Stimulated activated CD8-positive, alpha-beta memory T cell treated with anti-CD3 and anti-CD28 coated beads, Interleukin-15, amount 100 ng/mL, for 24 hours (primary cell): Measurements from ENCODE around the gene APOBEC3H.

Experiments used
- DNase-seq: peaks from one replicate; pipeline ENCODE4 v3.0.0-alpha.2; 2020; ENCODE audit warnings: low read depth

The APOBEC3H gene

DNA sequence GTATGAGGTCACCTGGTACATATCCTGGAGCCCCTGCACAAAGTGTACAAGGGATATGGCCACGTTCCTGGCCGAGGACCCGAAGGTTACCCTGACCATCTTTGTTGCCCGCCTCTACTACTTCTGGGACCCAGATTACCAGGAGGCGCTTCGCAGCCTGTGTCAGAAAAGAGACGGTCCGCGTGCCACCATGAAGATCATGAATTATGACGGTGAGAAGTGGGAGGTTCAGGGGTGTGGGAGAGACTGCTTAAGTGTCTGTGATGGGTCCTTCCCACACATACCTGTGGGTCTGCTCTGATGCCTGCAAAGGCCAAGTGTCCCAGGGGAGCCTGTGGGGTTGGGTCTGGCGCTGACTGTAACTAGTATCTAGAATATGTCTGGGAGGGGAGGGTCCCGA is 16.0 kb upstream of the APOBEC3H start:
- no peak for DNase-seq

DNA sequence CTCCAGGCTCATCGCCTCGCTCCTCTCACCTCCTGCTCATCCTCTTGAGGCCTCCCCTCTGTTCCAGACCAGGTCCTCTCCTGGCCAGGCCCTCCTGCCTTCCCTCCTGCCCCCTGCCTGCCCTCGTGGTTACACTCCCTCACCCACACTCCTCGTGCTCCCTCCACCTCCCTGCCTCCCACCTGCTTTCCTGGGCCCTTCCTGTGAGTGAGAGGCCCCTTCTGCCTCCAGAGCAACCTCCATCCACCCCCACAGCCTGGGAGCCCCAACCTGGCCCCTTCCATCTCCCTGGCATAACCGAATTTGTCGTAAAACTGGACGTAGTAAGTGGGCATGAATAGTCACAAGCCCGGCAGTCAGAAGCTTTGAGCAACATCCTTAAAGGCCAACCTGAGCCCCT is 15.4 kb upstream of the APOBEC3H start:
- no peak for DNase-seq

DNA sequence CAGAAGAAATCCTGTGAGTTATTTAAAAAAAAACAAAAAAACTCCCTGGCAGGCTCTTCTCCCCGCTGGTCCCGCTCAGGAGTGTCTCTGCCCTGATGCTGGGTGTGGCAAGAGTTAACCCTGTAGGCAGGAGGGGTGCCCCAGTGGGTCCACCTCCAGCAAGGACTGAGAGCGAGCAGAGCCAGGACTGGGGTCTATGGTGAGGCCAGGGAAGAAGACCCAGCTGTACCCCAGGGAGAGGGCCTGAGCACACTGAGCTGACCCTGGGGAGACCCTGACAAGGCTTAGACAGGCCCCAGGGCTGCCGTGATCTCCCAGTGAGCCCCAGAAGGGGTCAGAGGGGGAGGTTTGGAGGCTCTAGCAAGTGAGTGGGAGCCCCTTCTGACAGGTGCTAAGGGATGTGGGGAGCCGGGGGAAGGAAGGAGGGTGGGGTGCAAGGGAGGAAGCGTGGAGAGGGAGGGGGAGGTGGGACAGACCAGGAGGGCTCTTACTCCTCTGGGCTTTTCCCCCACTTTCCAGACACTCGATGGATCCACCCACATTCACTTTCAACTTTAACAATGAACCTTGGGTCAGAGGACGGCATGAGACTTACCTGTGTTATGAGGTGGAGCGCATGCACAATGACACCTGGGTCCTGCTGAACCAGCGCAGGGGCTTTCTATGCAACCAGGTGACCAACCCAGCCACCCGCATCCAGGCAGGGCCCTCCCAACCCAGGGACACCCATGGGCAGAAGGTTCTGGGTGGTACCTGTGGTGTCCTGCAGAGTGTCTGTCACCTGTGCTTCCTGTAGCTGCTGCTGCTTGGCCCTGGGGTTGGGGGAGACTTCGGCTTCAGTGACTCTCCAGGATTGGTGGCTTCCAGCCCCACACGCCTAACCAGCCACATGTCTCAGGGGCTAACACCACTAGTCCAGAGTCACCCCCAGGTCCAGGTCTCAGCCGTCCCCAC is 13.6 kb upstream of the APOBEC3H start:
- no peak for DNase-seq

DNA sequence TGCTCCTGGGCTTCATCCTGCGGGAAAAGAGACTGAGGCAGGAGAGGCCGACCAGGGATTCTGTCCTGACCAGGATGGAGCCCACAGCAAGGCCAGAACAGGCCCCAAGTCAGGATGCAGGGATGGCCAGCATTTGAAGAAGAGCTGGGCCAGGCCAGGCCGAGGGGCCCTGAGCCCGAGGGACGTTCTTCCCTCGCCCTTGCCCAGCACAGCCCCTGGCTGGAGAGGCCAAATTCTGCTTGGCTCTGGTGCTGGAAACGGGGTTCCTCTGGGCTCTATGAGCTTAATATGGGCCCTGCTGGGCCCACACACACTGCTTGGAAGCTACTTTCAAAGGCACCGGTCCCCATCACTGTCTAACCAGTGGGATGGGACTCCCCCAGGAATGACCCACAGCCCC is 12.4 kb upstream of the APOBEC3H start:
- no peak for DNase-seq

DNA sequence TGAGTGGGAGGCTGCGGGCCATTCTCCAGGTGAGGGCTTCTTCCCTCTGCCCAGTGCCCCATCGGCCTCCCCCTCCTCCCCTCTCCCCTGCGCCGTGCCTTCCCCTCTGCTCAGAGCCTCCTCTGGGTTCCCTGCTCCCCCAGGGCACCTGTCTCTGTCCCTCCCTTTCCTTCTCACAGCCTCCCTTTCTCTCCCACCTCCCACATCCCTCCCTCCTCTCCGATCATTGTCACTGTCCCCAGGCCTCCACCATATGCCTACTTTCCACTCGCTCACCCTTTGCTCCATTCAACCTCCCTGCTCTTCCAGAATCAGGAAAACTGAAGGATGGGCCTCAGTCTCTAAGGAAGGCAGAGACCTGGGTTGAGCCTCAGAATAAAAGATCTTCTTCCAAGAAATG is 9.9 kb upstream of the APOBEC3H start:
- DNase-seq: no peak

DNA sequence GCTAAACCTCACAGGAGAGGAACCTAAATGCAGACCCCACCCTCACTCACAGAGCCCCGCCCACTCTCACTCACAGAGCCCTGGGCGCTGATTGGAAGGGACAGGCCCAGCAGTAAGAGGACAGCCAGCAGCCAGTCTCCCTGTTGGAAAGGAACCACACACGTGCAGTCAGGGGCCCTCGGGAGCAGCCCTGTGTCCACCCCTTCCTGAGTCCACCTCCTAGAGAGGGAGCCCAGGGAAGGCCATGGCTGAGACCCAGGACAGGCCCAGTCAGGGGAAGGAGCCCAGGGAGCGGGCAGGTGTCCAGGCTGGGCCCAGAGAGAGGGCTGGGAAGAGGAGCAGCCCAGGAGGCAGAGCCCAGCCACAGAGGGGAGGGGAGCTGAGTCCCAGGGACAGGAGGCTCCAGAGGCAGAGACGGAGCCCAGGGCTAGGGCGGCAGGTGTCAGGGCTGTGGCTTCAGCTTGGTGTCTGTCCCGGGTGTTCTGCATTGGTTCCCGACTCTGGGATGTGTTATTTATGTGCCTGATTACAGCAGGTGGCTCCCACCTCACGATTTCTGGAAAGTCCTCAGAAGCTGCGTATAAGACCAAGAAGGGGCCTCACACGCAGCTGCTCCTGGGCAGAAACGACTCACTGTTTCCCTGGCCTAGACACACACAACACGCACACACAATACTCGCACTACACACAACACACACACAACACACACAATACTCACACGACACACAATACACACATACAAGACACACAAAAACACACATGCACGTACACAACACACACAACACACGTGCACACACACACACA is 9.0 kb upstream of the APOBEC3H start:
- no peak for DNase-seq

DNA sequence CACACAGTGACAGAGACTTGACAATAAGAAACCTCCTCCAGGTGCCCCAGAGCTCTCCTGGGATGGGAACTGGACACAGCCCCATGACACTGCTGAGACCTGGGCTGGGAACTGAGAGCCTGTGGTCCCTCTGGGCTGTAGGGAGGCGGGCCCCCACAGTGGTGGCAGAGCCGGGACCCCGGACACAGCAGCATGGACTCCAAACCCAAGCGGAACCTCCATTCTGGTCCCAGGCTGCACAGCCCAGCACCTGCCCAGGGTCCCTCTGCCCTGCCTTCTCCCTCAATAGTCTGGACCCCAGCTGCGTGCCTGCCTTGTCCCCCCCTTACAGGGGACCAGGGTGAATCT is 8.4 kb upstream of the APOBEC3H start:
- no peak for DNase-seq

DNA sequence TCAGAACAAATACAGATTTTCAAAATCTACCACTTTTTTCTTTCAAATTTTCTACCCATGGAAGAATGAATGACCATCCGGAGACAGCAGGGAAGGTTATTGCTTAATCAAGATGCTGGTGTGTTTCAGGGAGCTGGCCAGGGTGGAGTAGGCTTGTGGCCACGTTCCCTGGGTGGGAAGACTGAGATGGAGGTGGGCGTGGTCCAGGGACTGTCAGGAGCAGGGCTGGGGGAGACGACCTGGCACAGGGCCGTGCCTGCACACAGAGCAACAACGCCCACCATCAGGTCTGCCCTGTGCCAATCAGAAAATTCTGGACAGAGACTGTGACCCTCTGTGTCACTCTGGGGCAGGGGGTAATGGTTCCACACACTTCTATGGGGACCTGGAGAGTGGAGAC is 7.1 kb upstream of the APOBEC3H start:
- DNase-seq: no peak

DNA sequence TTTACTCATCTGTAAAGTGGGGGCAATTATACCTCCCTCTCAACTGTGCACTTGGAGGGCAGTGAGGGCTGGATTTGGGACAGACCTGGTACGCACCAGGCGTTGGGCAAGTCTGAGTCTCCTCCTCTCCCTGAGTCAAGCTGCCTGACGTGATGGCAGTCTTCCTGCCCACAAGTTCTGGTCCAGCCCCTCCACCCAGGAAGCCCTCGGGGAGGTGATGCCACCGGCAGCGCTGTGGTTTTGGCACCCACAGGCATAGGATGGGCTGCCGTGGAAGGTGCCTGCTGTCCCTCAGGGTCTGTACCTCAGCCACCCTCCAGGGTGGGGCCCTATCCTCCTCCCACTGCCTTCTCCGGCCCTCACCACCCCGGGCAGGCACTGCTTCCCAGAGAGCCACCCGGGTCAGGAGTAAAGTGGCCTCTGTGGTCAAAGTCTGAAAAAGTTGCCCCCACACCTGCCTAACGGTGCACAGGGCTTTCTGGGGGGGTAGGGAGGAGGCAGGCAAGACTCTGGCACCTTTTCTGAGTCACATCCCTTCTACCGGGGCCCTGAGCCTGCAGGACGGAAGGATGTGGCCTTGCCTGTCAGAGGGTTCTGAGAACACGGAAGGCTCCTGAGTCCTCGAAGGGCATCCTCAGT is 6.5 kb upstream of the APOBEC3H start:
- peak; percentile 55 for DNase-seq

DNA sequence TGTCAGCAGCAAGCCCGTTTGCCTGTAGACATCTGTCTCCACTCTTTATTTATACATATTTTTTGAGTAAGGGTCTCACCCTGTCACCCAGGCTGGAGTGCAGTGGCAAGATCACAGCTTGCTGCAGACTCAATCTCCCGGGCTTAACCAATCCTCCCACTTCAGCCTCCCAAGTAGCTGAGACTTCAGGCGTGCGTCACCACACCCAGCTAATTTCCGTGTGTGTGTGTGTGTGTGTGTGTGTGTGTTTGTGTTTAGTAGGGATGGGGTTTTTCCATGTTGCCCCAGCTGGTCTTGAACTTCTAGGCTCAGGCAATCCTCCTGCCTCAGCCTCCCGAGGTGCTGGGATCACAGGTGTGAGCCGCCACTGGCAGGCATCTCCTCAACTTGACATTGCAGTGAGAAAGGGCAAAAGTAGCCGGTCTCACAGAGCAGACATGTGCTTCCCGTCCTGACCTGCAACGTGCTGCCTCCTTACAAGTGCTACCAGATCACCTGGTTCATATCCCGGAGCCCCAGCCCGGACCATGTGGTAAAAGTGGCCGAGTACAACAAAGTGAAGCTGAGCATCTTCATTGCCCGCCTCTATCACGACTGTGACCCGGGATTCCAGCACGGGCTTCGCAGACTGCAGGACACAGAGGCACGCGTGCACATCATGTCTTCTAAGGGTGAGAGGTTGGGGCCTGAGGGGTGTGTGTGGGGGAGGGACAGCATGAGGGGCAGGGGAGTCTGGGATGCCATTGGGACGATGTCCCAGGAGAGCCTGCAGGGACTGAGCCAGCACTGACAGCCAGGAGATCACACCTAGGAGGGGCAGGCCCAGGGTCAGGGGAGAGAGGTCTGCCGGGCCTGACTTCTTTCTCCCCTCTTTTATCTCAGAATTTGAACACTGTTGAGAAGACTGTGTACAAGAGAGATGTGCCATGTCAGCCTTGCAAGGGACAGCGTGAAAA is 5.6 kb upstream of the APOBEC3H start:
- DNase-seq: no peak

DNA sequence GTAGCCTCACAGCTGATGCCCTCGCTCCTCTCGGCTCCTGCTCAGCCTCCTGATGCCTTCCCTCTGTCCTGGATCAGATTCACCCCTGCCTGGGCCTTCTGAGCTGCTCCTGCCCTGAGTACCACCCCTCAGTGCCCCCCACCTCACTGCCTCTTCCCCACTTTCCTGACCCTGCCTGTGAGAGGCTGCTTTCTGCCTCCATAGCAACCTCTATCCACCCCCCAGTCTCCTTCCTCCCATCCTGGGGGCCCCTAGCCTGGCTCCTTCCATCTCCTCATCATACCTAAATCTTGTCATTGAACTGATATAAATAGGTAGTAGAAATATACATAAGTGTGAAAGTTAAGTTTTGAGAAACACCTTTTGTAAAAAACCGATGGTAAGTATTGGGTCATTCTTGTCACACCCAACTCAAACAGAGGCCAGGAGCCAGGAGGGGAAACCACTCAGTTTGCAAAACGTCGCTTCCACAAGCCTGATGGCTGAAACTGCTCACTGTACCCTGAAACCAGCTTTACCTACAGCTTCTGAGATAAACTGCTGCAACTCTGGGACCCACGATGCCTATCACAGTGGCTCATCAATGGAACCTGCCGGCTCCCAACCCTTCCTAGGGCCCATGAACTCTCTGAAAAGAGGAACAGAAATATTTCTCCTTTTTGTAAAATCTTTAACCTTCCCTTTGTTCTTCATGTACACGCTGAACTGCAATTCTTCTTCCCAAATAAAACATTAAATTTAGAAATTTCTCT is 4.8 kb upstream of the APOBEC3H start:
- DNase-seq: no peak

DNA sequence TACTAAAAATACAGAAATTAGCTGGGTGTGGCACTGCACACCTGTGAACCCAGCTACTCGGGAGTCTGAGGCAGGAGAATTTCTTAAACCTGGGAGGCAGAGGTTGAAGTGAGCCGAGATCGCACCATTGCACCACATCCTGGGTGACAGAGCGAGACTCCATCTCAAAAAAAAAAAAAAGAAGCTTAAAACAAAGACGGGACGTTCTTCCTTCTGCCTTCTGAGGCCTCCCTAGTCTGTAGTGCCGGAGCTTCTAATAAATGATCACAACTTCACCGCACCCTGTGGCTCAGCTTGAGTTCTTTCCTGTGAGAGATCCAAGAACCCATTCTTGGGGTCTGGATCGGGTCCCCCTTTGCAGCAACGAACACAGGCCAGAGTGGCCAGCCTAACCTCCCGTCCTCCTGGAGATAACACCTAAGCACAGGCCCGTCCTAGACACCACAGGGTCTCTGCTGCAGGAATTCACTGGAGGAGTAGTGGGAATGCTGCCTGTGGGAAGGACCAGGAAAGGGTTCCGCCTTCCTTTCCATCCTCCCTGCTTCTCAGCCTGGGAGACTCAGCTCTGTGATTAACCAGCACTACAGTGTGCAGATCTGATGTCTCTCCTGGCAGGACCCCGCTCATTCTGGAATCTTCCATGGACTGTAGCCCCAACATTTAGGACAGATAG is 2.2 kb upstream of the APOBEC3H start:
- no peak for DNase-seq

DNA sequence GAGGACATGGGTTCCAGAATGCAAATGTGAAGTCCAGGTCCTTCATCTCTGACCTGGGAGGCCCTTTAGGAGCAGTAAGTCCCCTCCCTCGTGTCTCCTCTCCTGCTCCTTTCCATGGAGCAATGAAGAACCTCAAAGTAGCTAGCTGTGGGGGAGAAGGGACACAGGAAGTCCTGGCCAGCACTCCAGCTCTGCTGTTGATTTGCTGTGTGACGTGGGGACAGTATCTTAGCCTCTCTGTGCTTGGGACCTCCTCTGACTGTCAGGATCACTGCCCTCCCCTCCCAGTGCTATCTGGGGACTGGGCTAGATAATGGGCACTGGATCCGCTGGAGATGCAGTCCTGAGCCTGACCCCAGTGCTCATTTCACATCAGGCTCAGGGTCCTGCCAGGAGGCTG is 1.1 kb upstream of the APOBEC3H start:
- DNase-seq: no peak

DNA sequence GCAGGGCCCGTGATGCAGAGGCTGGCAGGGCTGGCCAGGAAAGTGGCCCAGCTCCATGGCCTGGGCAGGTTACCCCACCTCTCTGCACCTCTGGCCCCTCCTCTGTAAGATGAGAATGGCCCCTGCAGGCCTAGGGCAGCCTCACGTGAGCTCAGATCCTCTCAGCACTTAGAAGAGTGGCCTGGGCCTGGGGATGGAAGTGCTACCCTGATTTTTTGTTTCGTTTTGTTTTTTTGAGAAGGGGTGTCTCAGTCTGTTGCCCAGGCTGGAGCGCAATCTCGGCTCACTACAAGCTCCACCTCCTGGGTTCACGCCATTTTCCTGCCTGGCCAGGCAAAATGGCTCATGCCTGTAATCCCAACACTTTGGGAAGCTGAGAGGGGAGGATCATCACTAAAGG is 982 bp downstream of the APOBEC3H start:
- DNase-seq: no peak

DNA sequence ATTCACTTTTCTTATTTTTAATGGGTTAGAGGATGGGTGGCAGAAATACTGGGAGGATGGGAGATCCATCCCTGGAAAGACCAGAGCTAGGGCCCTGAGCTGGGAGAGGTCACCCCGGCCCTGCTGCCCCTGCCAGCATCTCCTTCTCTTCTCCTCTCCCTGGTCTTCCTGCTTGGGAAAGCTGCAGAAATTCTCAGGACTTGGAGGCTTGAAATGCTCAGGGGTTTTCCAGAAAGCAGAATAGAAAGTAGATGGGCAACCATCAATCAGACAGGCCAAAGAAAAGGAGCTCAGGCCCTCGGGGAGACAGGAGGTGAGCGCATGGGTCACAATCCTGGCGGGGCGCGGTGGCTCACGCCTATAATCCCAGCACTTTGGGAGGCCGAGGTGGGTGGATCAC is 1.5 kb downstream of the APOBEC3H start:
- no peak for DNase-seq

DNA sequence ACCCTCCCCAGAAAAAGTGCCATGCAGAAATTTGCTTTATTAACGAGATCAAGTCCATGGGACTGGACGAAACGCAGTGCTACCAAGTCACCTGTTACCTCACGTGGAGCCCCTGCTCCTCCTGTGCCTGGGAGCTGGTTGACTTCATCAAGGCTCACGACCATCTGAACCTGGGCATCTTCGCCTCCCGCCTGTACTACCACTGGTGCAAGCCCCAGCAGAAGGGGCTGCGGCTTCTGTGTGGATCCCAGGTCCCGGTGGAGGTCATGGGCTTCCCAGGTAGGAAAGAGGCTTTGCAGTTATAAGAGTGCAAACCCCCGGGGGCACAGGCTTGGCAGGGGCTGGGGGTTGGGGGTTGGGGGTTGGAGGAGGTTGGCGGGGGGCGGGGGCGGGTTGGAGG is 4.2 kb downstream of the APOBEC3H start:
- DNase-seq: no peak

DNA sequence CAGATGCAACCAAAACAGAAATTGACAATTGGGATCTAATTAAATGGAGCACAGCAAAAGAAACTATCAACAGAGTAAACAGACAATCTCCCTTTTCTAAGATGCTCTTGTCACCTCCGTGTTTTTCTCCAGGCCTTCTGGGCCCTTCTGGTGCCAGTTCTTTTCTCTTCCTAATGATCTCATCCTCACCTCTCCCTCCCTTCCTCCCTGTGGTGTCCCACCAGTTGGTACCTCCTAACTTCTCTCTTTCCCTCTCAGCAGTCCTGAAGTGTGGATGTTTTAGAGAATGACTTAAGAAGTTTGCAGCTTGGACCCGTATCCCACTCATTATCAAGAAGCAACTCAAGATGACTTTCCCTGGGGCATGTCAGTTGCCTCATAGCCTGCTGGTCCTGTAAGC is 6.4 kb downstream of the APOBEC3H start:
- no peak for DNase-seq

DNA sequence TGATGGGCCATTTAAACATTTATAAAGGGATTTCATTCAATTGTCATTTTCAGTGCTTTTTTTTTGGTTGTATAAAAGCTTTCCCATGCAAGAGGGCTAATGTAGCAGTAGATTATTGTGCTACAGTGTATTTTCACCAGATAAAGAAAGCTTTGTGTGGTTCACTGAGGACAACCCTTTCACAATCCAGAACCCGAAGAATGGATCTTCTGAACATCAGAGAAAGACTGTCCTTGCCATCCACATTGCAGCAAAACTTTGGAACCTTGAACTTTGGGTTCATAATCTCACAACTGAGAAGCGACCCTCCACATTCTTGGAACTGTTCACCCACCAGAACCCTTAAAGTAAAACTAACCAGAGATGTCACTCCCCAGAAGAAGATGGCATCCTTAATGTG is 9.3 kb downstream of the APOBEC3H start:
- no peak for DNase-seq

DNA sequence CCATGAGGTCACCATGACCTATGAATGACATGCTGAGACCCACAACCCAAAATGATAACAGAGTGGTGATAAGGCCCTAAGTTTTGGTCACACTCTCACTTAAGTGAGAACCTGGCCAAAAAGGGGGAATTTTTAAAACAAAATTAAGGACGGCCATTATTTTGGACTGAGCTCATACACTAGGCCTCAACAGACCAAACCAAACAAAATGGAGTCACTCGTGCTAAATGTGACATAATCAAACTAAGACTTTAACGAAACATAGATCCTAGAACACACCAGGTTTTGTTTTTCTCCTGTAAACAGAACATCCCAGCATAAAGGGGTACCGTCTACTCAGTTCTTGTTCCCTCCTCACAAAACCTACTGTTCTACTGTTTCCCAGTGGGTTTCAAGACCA is 11.4 kb downstream of the APOBEC3H start:
- DNase-seq: no peak

DNA sequence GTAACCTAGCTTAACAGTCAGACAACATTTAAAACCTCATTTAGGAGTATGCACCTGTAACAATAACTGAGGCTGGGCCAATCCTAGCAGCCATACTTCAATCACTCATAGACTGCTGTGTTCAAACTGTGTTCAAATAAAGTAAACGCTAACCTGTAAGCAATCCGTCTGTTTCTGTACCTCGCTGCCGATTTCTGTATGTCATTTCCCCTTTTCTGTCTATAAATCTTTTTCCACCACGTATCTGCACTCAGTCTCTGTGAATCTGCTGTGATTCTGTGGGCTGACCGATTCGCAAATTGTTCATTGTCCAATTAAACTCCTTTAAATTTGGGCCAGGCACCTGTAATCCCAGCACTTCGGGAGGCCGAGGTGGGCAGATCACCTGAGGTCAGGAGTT is 12.3 kb downstream of the APOBEC3H start:
- no peak for DNase-seq
